Common myeloid progenitor, CD34-positive (primary cell): ENCODE results near the gene PLA2G12A.
"Not testable (repeated sequence)": the region's sequence is repeated elsewhere in the genome, so short reads cannot be mapped to it uniquely, and the experiment has no call there.

Experiments used
- CTCF ChIA-PET: fragments of 350-600 bp; sonication (Branson Sonifier 250); formaldehyde crosslinking; loops from one replicate; lab custom pipeline; 2021; ENCODE audit warnings: antibody characterized with exemption; lab: Charles Lee
- POLR2A ChIA-PET: fragments of 350-600 bp; sonication (Branson Sonifier 250); formaldehyde crosslinking; loops from one replicate; lab custom pipeline; 2021; ENCODE audit warnings: antibody characterized with exemption; lab: Charles Lee
- DNase-seq, 3 donors: peaks; one replicate each; pipeline versions ENCODE4 v3.0.0 to v3.0.0-alpha.2; 2013
- H3K27ac ChIP-seq, 2 experiments: 1 replicate in 1 of 2; 2 replicates in 1 of 2; pipeline ENCODE4 v1.7.0; 2013; ENCODE audit warnings: inconsistent platforms in 2 of 2, low read length in 2 of 2, mild to moderate bottlenecking in 2 of 2, low read depth in 1 of 2, moderate library complexity in 1 of 2; ENCODE audit not compliant: severe bottlenecking in 2 of 2, insufficient read depth in 1 of 2, poor library complexity in 1 of 2
- H3K27me3 ChIP-seq, 5 experiments: replicated peaks in 2 of 5; 1 replicate in 3 of 5; 2 replicates in 2 of 5; pipeline versions ENCODE4 v1.6.1 to v1.7.0; 2013; ENCODE audit warnings: low read length in 4 of 5, mild to moderate bottlenecking in 2 of 5, moderate library complexity in 2 of 5, inconsistent platforms in 1 of 5; ENCODE audit not compliant: insufficient read depth in 5 of 5, control insufficient read depth in 4 of 5
- H3K36me3 ChIP-seq, 4 experiments: 1 replicate in 2 of 4; 2 replicates in 2 of 4; pipeline versions ENCODE4 v1.6.1 to v1.7.0; 2013; ENCODE audit warnings: low read length in 3 of 4, control low read depth in 1 of 4, mild to moderate bottlenecking in 1 of 4; ENCODE audit not compliant: control insufficient read depth in 4 of 4, insufficient read depth in 4 of 4
- H3K4me1 ChIP-seq, 4 experiments: 1 replicate in 3 of 4; 2 replicates in 1 of 4; pipeline versions ENCODE4 v1.6.1 to v1.7.1; 2013; ENCODE audit warnings: low read length in 3 of 4, mild to moderate bottlenecking in 3 of 4, control low read depth in 1 of 4, inconsistent platforms in 1 of 4, moderate library complexity in 1 of 4; ENCODE audit not compliant: control insufficient read depth in 4 of 4, insufficient read depth in 4 of 4; ENCODE audit errors: control extremely low read depth in 1 of 4
- H3K4me3 ChIP-seq, 7 experiments: 1 replicate in 4 of 7; 2 replicates in 3 of 7; pipeline versions ENCODE4 v1.5.1 to v1.7.0; 2013; ENCODE audit warnings: mild to moderate bottlenecking in 7 of 7, low read length in 6 of 7, moderate library complexity in 6 of 7, inconsistent platforms in 2 of 7, low read depth in 2 of 7, control low read depth in 1 of 7; ENCODE audit not compliant: insufficient read depth in 4 of 7, control insufficient read depth in 1 of 7; ENCODE audit errors: extremely low read depth in 1 of 7
- H3K9me3 ChIP-seq, 5 experiments: 1 replicate in 4 of 5; 2 replicates in 1 of 5; pipeline versions ENCODE4 v1.6.1 to v1.7.1; 2013; ENCODE audit warnings: low read length in 4 of 5, mild to moderate bottlenecking in 2 of 5, inconsistent platforms in 1 of 5, low read depth in 1 of 5, moderate library complexity in 1 of 5; ENCODE audit not compliant: control insufficient read depth in 4 of 5, insufficient read depth in 2 of 5; ENCODE audit errors: control extremely low read depth in 1 of 5
- WGBS: methylation state at CpG from one replicate; pipeline ENCODE4 v1.1.5; 2013; ENCODE audit not compliant: insufficient coverage; 5-methylcytosine and 5-hydroxymethylcytosine counted together

Gene PLA2G12A

DNA sequence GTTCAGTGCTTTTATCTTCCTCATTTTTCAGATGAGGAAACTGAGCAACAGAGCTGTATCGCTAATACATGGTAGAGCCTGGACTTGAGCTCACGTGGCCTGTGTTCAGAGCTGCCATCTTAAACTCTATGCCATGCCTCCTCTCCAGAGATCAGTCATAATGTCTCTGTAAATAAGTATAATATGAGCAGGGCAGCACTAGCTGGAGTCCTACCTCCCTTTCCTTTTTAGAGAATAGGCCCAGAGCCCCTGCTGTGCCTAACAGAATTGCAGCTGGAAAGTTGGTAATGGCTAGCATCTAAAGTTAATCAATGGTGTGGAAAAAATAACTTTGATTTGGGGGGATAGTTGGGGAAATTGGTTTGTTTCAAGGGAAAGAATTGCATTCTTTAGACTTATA, 47.0 kb downstream of the PLA2G12A start:
- Histone ChIP-seq H3K4me3 (no peak overlapping the region), H3K4me1 (peaks cover 0 to 4% (median 2%) of the 10 kb centered on the region in 4 experiments), H3K27ac (no peak overlapping the region), H3K36me3 (peaks cover 7 to 28% (median 12%) of the 10 kb centered on the region in 4 experiments), H3K9me3 (no peaks in the 10 kb centered on the region), H3K27me3 (no peaks in the 10 kb centered on the region)
- POLR2A ChIA-PET: no interaction called here
- CTCF ChIA-PET: interaction anchor here (0.9 to 1.2 kb wide), 2 partner anchors 13 to 294 kb away, joined by 3 read pairs; no protein-coding TSS in a partner anchor
- DNase-seq: no peak
- no CpG with 5 or more reads among the region's 2 CpGs for WGBS

DNA sequence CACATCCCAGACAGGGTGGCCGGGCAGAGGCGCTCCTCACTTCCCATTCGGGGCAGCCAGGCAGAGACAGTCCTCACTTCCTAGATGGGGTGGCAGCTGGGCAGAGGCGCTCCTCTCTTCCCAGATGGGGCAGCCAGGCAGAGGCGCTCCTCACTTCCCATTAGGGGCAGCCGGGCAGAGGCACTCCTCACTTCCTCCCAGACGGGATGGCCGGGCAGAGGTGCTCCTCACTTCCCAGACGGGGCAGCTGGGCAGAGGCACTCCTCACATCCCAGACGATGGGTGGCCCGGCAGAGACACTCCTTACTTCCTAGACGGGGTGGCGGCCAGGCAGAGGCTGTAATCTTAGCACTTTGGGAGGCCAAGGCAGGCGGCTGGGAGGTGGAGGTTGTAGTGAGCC, 50.9 kb downstream of the PLA2G12A start:
- H3K27me3 ChIP-seq, H3K9me3 ChIP-seq, POLR2A ChIA-PET, H3K4me1 ChIP-seq, H3K36me3 ChIP-seq, DNase-seq, H3K27ac ChIP-seq, H3K4me3 ChIP-seq: not testable (repeated sequence)
- 98% methylated on average over 5 of the region's 14 CpGs for WGBS
- CTCF ChIA-PET: interaction anchor here (0.6 to 1.0 kb wide), 2 partner anchors 127 to 161 kb away, joined by 3 read pairs; no protein-coding TSS in a partner anchor

DNA sequence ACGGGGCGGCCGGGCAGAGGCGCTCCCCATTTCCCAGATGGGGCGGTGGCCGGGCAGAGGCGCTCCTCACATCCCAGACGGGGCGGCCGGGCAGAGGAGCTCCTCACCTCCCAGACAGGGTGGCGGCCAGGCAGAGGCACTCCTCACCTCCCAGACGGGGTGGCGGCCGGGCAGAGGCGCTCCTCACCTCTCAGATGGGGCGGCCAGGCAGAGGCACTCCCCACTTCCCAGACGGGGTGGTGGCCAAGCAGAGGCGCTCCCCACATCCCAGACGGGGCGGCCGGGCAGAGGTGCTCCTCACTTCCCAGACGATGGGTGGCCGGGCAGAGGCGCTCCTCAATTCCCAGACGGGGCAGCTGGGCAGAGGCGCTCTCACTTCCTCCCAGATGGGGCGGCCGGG, 51.4 kb downstream of the PLA2G12A start:
- H3K27me3 ChIP-seq, H3K4me1 ChIP-seq, H3K4me3 ChIP-seq, H3K27ac ChIP-seq, DNase-seq, H3K9me3 ChIP-seq, H3K36me3 ChIP-seq: not testable (repeated sequence)
- POLR2A ChIA-PET: interaction anchor here (0.7 kb wide), 1 partner anchor 16 kb away, joined by 3 read pairs; no protein-coding TSS in a partner anchor
- 99% methylated on average over 16 of the region's 28 CpGs for WGBS
- CTCF ChIA-PET: interaction anchor here (0.6 kb wide), 1 partner anchor 126 kb away, joined by 3 read pairs; no protein-coding TSS in a partner anchor

DNA sequence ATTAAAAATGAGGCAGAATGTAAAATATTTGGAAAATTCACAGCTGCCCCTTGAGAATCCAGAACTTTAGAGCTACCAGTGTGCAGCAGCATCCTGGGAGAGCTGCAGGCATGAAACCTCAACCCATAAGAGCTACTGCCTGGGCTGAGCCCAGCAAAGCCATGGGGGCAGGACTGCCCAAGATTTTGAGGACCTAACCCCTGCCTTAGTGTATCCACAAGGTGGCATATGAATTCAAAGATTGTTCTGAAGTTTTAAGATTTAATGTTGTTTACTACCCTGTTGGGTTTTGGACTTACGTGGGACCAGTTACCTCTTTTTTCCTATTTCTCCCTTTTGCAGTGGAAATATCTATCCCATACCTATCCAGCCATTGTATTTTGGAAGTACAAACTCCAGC, 53.0 kb downstream of the PLA2G12A start:
- WGBS: no CpG with 5 or more reads among the region's 1 CpG
- H3K4me3 ChIP-seq: no peak overlapping the region
- no peaks in the 10 kb centered on the region for H3K27me3 ChIP-seq
- peak; percentile 15 to 37 (median 34) for DNase-seq
- H3K9me3 ChIP-seq: no peaks in the 10 kb centered on the region
- no peaks in the 10 kb centered on the region for H3K4me1 ChIP-seq
- H3K27ac ChIP-seq: no peak overlapping the region
- H3K36me3 ChIP-seq: peaks cover 0 to 5% (median 3%) of the 10 kb centered on the region in 4 experiments
- ChIA-PET CTCF (interaction anchor here (0.9 to 2.0 kb wide), 6 partner anchors 9 to 301 kb away, joined by 3 to 4 read pairs (median 4); no protein-coding TSS in a partner anchor), POLR2A (no interaction called here)

- Histone ChIP-seq H3K4me1 (no peaks in the 10 kb centered on the region), H3K4me3 (no peak overlapping the region), H3K9me3 (peaks cover 0 to 9% (median 2%) of the 10 kb centered on the region in 5 experiments), H3K27me3 (no peaks in the 10 kb centered on the region), H3K27ac (no peak overlapping the region), H3K36me3 (peaks cover 0 to 5% (median 2%) of the 10 kb centered on the region in 4 experiments)
- WGBS: no CpG with 5 or more reads among the region's 1 CpG
- POLR2A ChIA-PET: no interaction called here
- no peak for DNase-seq
- CTCF ChIA-PET: interaction anchor here (0.9 to 2.0 kb wide), 4 partner anchors 10 to 249 kb away, joined by 3 to 4 read pairs (median 4); no protein-coding TSS in a partner anchor
Measured at GRCh38 chr4:109675843-109676242, 54.0 kb downstream of the PLA2G12A start.

DNA sequence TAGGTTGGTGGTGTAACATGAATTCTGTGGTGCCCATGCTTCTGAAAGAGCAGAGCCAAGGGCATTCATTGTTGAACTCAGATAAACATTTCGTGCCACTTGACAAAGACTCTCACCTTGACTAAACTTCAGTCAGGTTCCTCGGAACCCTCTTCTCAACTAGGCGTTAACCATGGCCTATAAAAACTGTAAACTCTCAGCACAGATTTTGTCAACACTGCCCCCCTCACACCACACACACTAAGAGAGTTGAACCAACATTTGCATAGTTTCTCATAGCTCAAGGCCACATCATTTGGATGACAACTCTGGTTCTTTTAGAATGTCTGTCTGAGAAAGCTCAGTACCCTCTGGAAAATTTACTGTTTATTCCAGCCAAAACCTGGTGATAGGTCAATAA, 54.7 kb downstream of the PLA2G12A start:
- no peak overlapping the region for H3K27ac ChIP-seq
- no peaks in the 10 kb centered on the region for H3K4me1 ChIP-seq
- no peak overlapping the region for H3K4me3 ChIP-seq
- CTCF ChIA-PET: interaction anchor here (1.1 to 2.0 kb wide), 3 partner anchors 9 to 249 kb away, joined by 3 to 4 read pairs (median 4); no protein-coding TSS in a partner anchor
- H3K9me3 ChIP-seq: peaks cover 3 to 9% (median 4%) of the 10 kb centered on the region in 5 experiments
- no peaks in the 10 kb centered on the region for H3K27me3 ChIP-seq
- no peak for DNase-seq
- POLR2A ChIA-PET: no interaction called here
- WGBS: 96% methylated on average over 3 of the region's 3 CpGs
- H3K36me3 ChIP-seq: peaks cover 0 to 5% (median 1%) of the 10 kb centered on the region in 4 experiments

GRCh38 chr4:109673303-109673702, 56.6 kb downstream of the PLA2G12A start:
- H3K4me1 ChIP-seq: peaks cover 0 to 3% (median 0%) of the 10 kb centered on the region in 4 experiments
- H3K36me3 ChIP-seq: peaks cover 0 to 5% (median under 1%) of the 10 kb centered on the region in 4 experiments
- no peak overlapping the region for H3K4me3 ChIP-seq
- no peak for DNase-seq
- H3K27ac ChIP-seq: no peak overlapping the region
- no CpG with 5 or more reads among the region's 1 CpG for WGBS
- peaks cover 3 to 9% (median 4%) of the 10 kb centered on the region in 5 experiments for H3K9me3 ChIP-seq
- ChIA-PET CTCF (interaction anchor here (1.2 kb wide), 1 partner anchor 9 kb away, joined by 3 read pairs; no protein-coding TSS in a partner anchor), POLR2A (no interaction called here)
- H3K27me3 ChIP-seq: no peaks in the 10 kb centered on the region
